DOHH2 (cell line): ENCODE data around the gene ITPR2.

ENCODE experiments used
- H3F3A ChIP-seq: fragments of 200-600 bp; sonication (generic), shearing (Covaris generic); 2 replicates; pipeline ENCODE4 v1.6.0; 2016; ENCODE audit warnings: antibody characterized with exemption, mild to moderate bottlenecking; ENCODE audit not compliant: control insufficient read depth, insufficient read depth
- H3K27ac ChIP-seq: fragments of 200-600 bp; sonication (generic); 2 replicates; pipeline ENCODE4 v1.5.1; 2014; ENCODE audit warnings: low read depth, mild to moderate bottlenecking, low read length, moderate library complexity
- H3K27me3 ChIP-seq: fragments of 200-600 bp; sonication (generic); 2 replicates; pipeline ENCODE4 v1.6.1; 2014; ENCODE audit warnings: mild to moderate bottlenecking, low read length, mixed read lengths; ENCODE audit not compliant: control insufficient read depth
- H3K36me3 ChIP-seq: fragments of 200-600 bp; sonication (generic); 2 replicates; pipeline ENCODE4 v1.6.1; 2014; ENCODE audit warnings: mild to moderate bottlenecking, low read length, moderate library complexity, mixed read lengths; ENCODE audit not compliant: control insufficient read depth
- H3K4me1 ChIP-seq: fragments of 200-600 bp; sonication (generic); 2 replicates; pipeline ENCODE4 v1.6.1; 2014; ENCODE audit warnings: mild to moderate bottlenecking, low read length, mixed read lengths; ENCODE audit not compliant: control insufficient read depth
- H3K4me2 ChIP-seq: fragments of 200-600 bp; sonication (generic); 2 replicates; pipeline ENCODE4 v1.6.0; 2014; ENCODE audit warnings: mild to moderate bottlenecking, low read length, moderate library complexity
- H3K4me3 ChIP-seq: fragments of 200-600 bp; sonication (generic); 2 replicates; pipeline ENCODE4 v1.5.1; 2014; ENCODE audit warnings: mild to moderate bottlenecking, low read length, mixed read lengths
- H3K79me2 ChIP-seq: fragments of 200-600 bp; sonication (generic); 2 replicates; pipeline ENCODE4 v1.6.1; 2014; ENCODE audit warnings: mild to moderate bottlenecking, low read length, mixed read lengths; ENCODE audit not compliant: control insufficient read depth
- H3K9me2 ChIP-seq: fragments of 200-600 bp; sonication (generic); replicated peaks from 2 replicates; pipeline ENCODE4 v1.6.1; 2014; ENCODE audit warnings: mild to moderate bottlenecking, low read length, mixed read lengths; ENCODE audit not compliant: control insufficient read depth
- H3K9me3 ChIP-seq: fragments of 200-600 bp; sonication (generic); 2 replicates; pipeline ENCODE4 v1.6.1; 2014; ENCODE audit warnings: antibody characterized with exemption, low read length, mixed read lengths; ENCODE audit not compliant: control insufficient read depth, insufficient read depth
- H4K20me1 ChIP-seq: fragments of 200-600 bp; sonication (generic); 2 replicates; pipeline ENCODE4 v1.6.0; 2014; ENCODE audit warnings: low read depth, mild to moderate bottlenecking, antibody characterized with exemption, low read length, moderate library complexity; ENCODE audit not compliant: control insufficient read depth, insufficient read depth
- EZH2phosphoT487 ChIP-seq: fragments of 200-600 bp; sonication (generic); IDR thresholded peaks from 2 replicates; pipeline ENCODE4 v1.6.1; 2017; ENCODE audit warnings: borderline replicate concordance, mild to moderate bottlenecking, antibody characterized with exemption, low read length, moderate library complexity, mixed read lengths
- TF ChIP-seq, protein P1 (sequence below): fragments of 200-600 bp; sonication (generic); IDR thresholded peaks from one replicate; pipeline ENCODE4 v1.5.1; 2014; ENCODE audit warnings: antibody characterized with exemption, mild to moderate bottlenecking, low read depth, low read length; ENCODE audit not compliant: poor library complexity, severe bottlenecking

ITPR2 gene

DNA sequence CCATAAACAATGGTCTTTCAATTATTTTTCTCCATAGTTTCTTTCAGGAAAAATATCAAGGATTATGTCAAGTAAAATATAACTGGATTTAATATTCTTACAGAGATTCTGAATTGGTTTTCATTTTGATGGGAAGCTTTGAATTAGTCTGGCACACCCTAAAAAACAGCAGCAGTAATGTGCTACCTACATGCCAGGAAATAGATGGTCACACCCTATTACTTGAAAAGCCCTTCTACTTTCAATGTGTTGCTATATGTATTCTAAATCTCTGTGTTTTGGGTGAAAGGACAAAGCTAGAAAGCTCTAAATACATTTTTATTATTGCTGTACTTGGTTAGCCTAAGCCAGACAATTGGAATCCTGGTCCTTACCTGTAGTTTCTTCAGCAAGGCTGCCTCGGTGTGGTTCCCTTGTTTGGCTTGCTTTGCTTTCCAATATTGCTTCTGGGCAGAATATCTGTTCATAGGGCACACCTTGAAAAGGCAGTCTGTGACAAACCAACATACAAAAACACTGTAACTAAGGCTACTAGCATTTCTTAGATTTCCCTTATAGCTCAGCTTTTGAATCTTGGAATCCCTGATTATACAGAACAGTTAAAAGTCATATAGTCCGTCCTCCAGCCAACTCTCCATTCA is 107.6 kb downstream of the ITPR2 start:
- no peaks in the 10 kb centered on the region for H3K9me3 ChIP-seq
- no peaks in the 10 kb centered on the region for H3K27me3 ChIP-seq
- H3F3A ChIP-seq: no peaks in the 10 kb centered on the region
- H3K9me2 ChIP-seq: no peaks in the 10 kb centered on the region
- peaks cover 41% of the 10 kb centered on the region for H3K4me1 ChIP-seq
- TF ChIP-seq, protein P1, sequence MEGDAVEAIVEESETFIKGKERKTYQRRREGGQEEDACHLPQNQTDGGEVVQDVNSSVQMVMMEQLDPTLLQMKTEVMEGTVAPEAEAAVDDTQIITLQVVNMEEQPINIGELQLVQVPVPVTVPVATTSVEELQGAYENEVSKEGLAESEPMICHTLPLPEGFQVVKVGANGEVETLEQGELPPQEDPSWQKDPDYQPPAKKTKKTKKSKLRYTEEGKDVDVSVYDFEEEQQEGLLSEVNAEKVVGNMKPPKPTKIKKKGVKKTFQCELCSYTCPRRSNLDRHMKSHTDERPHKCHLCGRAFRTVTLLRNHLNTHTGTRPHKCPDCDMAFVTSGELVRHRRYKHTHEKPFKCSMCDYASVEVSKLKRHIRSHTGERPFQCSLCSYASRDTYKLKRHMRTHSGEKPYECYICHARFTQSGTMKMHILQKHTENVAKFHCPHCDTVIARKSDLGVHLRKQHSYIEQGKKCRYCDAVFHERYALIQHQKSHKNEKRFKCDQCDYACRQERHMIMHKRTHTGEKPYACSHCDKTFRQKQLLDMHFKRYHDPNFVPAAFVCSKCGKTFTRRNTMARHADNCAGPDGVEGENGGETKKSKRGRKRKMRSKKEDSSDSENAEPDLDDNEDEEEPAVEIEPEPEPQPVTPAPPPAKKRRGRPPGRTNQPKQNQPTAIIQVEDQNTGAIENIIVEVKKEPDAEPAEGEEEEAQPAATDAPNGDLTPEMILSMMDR: no peak
- no peak for TF ChIP-seq EZH2phosphoT487
- no peaks in the 10 kb centered on the region for H4K20me1 ChIP-seq
- H3K4me3 ChIP-seq: no peak overlapping the region
- H3K4me2 ChIP-seq: no peak overlapping the region
- H3K27ac ChIP-seq: no peak overlapping the region
- peaks cover 24% of the 10 kb centered on the region for H3K79me2 ChIP-seq
- H3K36me3 ChIP-seq: peaks cover 3% of the 10 kb centered on the region; the same call in 1 of the 2 replicates

DNA sequence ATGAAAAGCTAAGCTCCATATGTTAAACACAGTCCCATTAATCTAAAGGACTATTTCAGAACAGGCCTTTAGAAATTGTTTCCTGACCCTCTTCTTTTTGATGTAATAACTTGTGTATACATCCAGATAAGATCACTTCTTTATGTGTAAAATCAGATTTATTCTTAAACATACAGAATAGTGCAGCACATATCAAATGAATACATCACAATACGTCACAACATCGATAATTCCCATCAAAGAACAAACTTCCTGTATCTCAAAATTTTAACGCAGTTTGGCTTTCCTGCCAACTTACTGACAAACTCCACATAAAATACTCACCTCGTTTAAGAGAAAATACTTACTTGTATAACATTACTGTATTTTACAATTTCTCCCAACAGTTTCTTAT is 108.7 kb downstream of the ITPR2 start:
- H3K36me3 ChIP-seq: peaks cover 3% of the 10 kb centered on the region; the same call in 1 of the 2 replicates
- H3K27ac ChIP-seq: no peak overlapping the region
- H3K4me2 ChIP-seq: no peak overlapping the region
- H3F3A ChIP-seq: no peaks in the 10 kb centered on the region
- peaks cover 17% of the 10 kb centered on the region for H3K79me2 ChIP-seq
- H3K9me3 ChIP-seq: no peaks in the 10 kb centered on the region
- no peak for TF ChIP-seq EZH2phosphoT487
- TF ChIP-seq, protein P1: no peak
- H3K4me3 ChIP-seq: no peak overlapping the region
- no peaks in the 10 kb centered on the region for H3K9me2 ChIP-seq
- H4K20me1 ChIP-seq: no peaks in the 10 kb centered on the region
- peaks cover 30% of the 10 kb centered on the region for H3K4me1 ChIP-seq
- H3K27me3 ChIP-seq: no peaks in the 10 kb centered on the region

DNA sequence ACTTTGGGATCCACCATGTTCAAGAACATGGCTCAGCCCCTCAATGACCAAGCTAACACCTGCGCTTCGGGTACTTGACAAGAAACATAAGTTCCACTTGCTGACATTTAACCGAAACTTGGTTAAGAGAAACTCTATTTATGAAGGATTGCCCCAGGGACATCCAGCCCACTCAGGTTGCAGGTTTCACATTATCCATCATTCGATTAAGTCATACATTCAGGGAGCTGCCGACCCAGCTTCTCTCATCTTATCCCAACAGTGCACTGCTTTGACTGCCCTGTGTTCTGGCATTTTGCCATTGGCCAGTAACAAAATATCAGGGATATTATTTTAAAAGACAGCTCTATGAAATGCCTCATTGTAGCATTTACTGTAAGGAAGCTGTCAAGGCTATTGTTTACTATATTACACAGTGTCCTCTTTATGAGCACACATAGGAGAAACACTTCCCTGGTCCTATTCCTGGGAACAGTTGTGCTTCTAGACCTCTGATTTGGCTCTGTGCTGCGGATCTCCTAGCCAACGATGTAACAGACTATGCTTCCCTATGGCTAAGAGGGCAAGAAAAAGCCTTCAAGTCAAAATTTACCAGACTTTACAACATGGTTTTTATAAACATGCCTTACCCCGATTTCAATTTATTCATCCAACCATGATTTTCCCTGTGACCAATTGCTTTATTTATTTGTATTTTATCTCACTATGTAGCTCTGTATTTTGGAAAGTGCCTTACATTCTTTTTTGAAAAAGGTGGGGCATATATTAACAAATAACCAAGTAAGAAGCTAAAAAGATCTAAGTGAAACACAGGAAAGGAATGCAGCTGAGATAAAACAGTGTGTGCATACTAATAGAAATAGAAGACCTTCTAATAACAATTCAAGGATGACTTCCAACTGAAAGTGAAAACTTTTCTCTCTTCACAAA is 109.3 kb downstream of the ITPR2 start:
- Histone ChIP-seq H3K4me2 (no peak overlapping the region), H3K27me3 (no peaks in the 10 kb centered on the region), H3K9me2 (no peaks in the 10 kb centered on the region), H4K20me1 (no peaks in the 10 kb centered on the region), H3K9me3 (no peaks in the 10 kb centered on the region), H3F3A (no peaks in the 10 kb centered on the region), H3K27ac (no peak overlapping the region), H3K79me2 (peaks cover 15% of the 10 kb centered on the region), H3K4me3 (no peak overlapping the region), H3K36me3 (0 out of 2 replicates have a peak, but pooled peaks cover 3% of the 10 kb centered on the region), H3K4me1 (peaks cover 23% of the 10 kb centered on the region)
- no peak for TF ChIP-seq EZH2phosphoT487
- TF ChIP-seq, protein P1: no peak
